Kidney epithelial cell (primary cell): ENCODE data around the gene LIMS4. TPM values are rescaled to one million over a fixed set of nuclear protein-coding genes. Genes with fewer than 3 reads are reported as not detected.
"Not testable (repeated sequence)": the region's sequence is repeated elsewhere in the genome, so short reads cannot be mapped to it uniquely, and the experiment has no call there.

Experiments
- DNase-seq: peaks from one replicate; pipeline ENCODE4 v3.0.0-alpha.2; 2010; ENCODE audit warnings: low read depth
- H3K27me3 ChIP-seq: 2 replicates; pipeline ENCODE4 v1.6.0; 2011; ENCODE audit warnings: low read length; ENCODE audit not compliant: control insufficient read depth, insufficient read depth
- H3K36me3 ChIP-seq: 2 replicates; pipeline ENCODE4 v1.5.1; 2011; ENCODE audit warnings: low read length; ENCODE audit not compliant: control insufficient read depth, insufficient read depth
- H3K4me3 ChIP-seq: 2 replicates; pipeline ENCODE4 v1.5.1; 2011; ENCODE audit warnings: low read depth, mild to moderate bottlenecking, control low read depth, low read length
- total RNA-seq: library from RNA; depleted of rRNA; stranded (reverse); fragments of >200 nt; gene quantifications from 2 replicates; pipeline ENCODE4 v1.2.3, GENCODE V29; 2015

The LIMS4 gene
- total RNA-seq, 1 donor from 2014 or later, result 4.9 TPM

- not testable (repeated sequence) for H3K27me3 ChIP-seq, DNase-seq, H3K4me3 ChIP-seq
Observed at GRCh38 chr2:110465312-110465711, 7.3 kb downstream of the LIMS4 start.

GRCh38 chr2:110462458-110462857 lies 10.2 kb downstream of the LIMS4 start:
- not testable (repeated sequence) for H3K27me3 ChIP-seq, H3K4me3 ChIP-seq, DNase-seq, H3K36me3 ChIP-seq

More at GRCh38 chr2:110465312-110465711, 7.3 kb downstream of the LIMS4 start:
- not testable (repeated sequence) for H3K36me3 ChIP-seq

- DNase-seq, H3K27me3 ChIP-seq, H3K36me3 ChIP-seq, H3K4me3 ChIP-seq: not testable (repeated sequence)
Observed at GRCh38 chr2:110460318-110460717, 12.3 kb downstream of the LIMS4 start.

GRCh38 chr2:110457214-110457590 lies 15.4 kb downstream of the LIMS4 start:
- H3K36me3 ChIP-seq, DNase-seq, H3K4me3 ChIP-seq, H3K27me3 ChIP-seq: not testable (repeated sequence)

- not testable (repeated sequence) for H3K4me3 ChIP-seq, H3K36me3 ChIP-seq, DNase-seq, H3K27me3 ChIP-seq
Observed at GRCh38 chr2:110456291-110457213, 16.1 kb downstream of the LIMS4 start.

GRCh38 chr2:110455080-110455670 lies 17.4 kb downstream of the LIMS4 start:
- DNase-seq, H3K27me3 ChIP-seq, H3K4me3 ChIP-seq, H3K36me3 ChIP-seq: not testable (repeated sequence)

- not testable (repeated sequence) for DNase-seq, H3K4me3 ChIP-seq, H3K36me3 ChIP-seq, H3K27me3 ChIP-seq
Observed at GRCh38 chr2:110450951-110451350, 21.7 kb downstream of the LIMS4 start.

- H3K36me3 ChIP-seq, H3K4me3 ChIP-seq, DNase-seq, H3K27me3 ChIP-seq: not testable (repeated sequence)
Observed at GRCh38 chr2:110449127-110449947, 23.3 kb downstream of the LIMS4 start.

GRCh38 chr2:110446644-110447043 lies 26.0 kb downstream of the LIMS4 start:
- not testable (repeated sequence) for H3K36me3 ChIP-seq, H3K27me3 ChIP-seq, DNase-seq, H3K4me3 ChIP-seq

- not testable (repeated sequence) for H3K27me3 ChIP-seq, DNase-seq, H3K4me3 ChIP-seq, H3K36me3 ChIP-seq
Observed at GRCh38 chr2:110443305-110444005, 29.2 kb downstream of the LIMS4 start.

GRCh38 chr2:110441905-110442304 lies 30.7 kb downstream of the LIMS4 start:
- H3K4me3 ChIP-seq, H3K27me3 ChIP-seq, DNase-seq, H3K36me3 ChIP-seq: not testable (repeated sequence)

- not testable (repeated sequence) for H3K4me3 ChIP-seq, H3K27me3 ChIP-seq, H3K36me3 ChIP-seq, DNase-seq
Observed at GRCh38 chr2:110434565-110434964, 38.1 kb downstream of the LIMS4 start.

- H3K36me3 ChIP-seq, H3K27me3 ChIP-seq, DNase-seq, H3K4me3 ChIP-seq: not testable (repeated sequence)
Observed at GRCh38 chr2:110425725-110426124, 46.9 kb downstream of the LIMS4 start.

- H3K27me3 ChIP-seq, DNase-seq, H3K36me3 ChIP-seq, H3K4me3 ChIP-seq: not testable (repeated sequence)
Observed at GRCh38 chr2:110424421-110424820, 48.2 kb downstream of the LIMS4 start.
